Measurements from ENCODE around the gene PAAF1.
"Not testable (repeated sequence)": the region's sequence is repeated elsewhere in the genome, so short reads cannot be mapped to it uniquely, and the experiment has no call there.

Gene PAAF1

GRCh38 chr11:73875380-73875779, 1.4 kb upstream of the PAAF1 start:
- TF ChIP-seq CTCF (IDR thresholded peaks at IDR 0.05; ENCODE audit: low read depth, low read length): no peak
- peak overlapping the region; percentile 51 for H3K4me3 ChIP-seq (ENCODE audit: low read depth, low read length)
- in situ Hi-C loops (cut with HindIII; ENCODE audit: low sequenced_read_pairs): no loop called here
- DNase-seq (ENCODE audit: low read depth, low spot score): no peak

DNA sequence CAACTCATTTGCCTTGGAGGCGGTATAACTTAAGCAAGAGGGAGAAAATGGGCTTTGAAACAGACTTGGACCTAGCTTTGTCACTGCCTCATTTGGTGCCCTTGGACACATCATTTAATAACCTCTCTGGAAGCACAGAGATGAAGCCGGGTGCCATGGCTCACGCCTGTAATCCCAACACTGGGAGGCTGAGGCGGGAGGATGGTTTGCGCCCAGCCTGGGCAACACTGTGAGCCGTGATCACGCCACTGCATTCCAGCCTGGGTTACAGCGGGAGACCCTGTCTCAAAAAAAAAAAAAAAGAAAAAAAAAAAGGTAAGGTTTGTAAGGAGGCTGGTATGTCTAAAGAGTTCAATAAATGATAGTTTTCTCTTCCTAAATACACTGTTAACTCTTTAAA, 959 bp upstream of the PAAF1 start:
- no peak for TF ChIP-seq CTCF (IDR thresholded peaks at IDR 0.05; ENCODE audit: low read depth, low read length)
- DNase-seq (ENCODE audit: low read depth, low spot score): no peak
- peak overlapping the region; percentile 51 for H3K4me3 ChIP-seq (ENCODE audit: low read depth, low read length)
- in situ Hi-C loops (cut with HindIII; ENCODE audit: low sequenced_read_pairs): no loop called here

GRCh38 chr11:73878771-73879170, 2.0 kb downstream of the PAAF1 start:
- no peak for DNase-seq (ENCODE audit: low read depth, low spot score)
- TF ChIP-seq CTCF (IDR thresholded peaks at IDR 0.05; ENCODE audit: low read depth, low read length): no peak
- no peak overlapping the region for H3K4me3 ChIP-seq (ENCODE audit: low read depth, low read length)
- in situ Hi-C loops (cut with HindIII; ENCODE audit: low sequenced_read_pairs): no loop called here

- DNase-seq (ENCODE audit: low read depth, low spot score); in situ Hi-C loops (cut with HindIII; ENCODE audit: low sequenced_read_pairs); H3K4me3 ChIP-seq (ENCODE audit: low read depth, low read length): not testable (repeated sequence)
Measured at GRCh38 chr11:73880449-73880848, 3.6 kb downstream of the PAAF1 start.

GRCh38 chr11:73883856-73884255, 7.1 kb downstream of the PAAF1 start:
- no peak overlapping the region for H3K4me3 ChIP-seq (ENCODE audit: low read depth, low read length)
- TF ChIP-seq CTCF (IDR thresholded peaks at IDR 0.05; ENCODE audit: low read depth, low read length): no peak
- in situ Hi-C loops (cut with HindIII; ENCODE audit: low sequenced_read_pairs): no loop called here
- DNase-seq (ENCODE audit: low read depth, low spot score): no peak

DNA sequence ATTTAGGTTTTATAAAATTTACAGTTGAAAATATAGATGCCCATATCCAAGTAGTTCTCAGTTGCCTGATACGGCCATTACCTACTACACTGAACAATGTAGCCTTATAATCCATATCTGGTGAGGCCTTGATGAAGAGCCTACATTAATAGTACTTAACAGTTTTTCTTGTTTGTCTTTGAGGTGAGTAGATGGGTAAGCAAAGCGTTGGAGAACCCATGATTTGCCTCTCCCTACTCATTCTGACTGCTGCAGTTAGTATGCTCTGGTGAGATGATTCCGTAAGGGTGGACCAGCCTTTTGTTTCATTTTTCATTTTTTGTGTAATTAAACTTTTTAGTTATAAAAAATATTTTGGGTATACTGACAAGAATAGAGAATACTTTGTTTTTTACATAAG, 11.4 kb downstream of the PAAF1 start:
- in situ Hi-C loops (cut with HindIII; ENCODE audit: low sequenced_read_pairs): no loop called here

GRCh38 chr11:73889019-73889418, 12.2 kb downstream of the PAAF1 start:
- in situ Hi-C loops (cut with HindIII; ENCODE audit: low sequenced_read_pairs): no loop called here
- no peak overlapping the region for H3K4me3 ChIP-seq (ENCODE audit: low read depth, low read length)
- no peak for DNase-seq (ENCODE audit: low read depth, low spot score)
- TF ChIP-seq CTCF (IDR thresholded peaks at IDR 0.05; ENCODE audit: low read depth, low read length): no peak

More for the DNA sequence above, 11.4 kb downstream of the PAAF1 start:
- no peak overlapping the region for H3K4me3 ChIP-seq (ENCODE audit: low read depth, low read length)
- no peak for TF ChIP-seq CTCF (IDR thresholded peaks at IDR 0.05; ENCODE audit: low read depth, low read length)
- no peak for DNase-seq (ENCODE audit: low read depth, low spot score)
